Measurements from ENCODE around the gene TIMP2. TPM values are rescaled to one million over a fixed set of nuclear protein-coding genes. Genes with fewer than 3 reads are reported as not detected.

TIMP2 gene
- total and polyA plus RNA-seq, 2 of the 13 experiments (the other 11 are each of a cell fraction or from before 2014, with no cell fraction given) = 3.8 to 8.5 TPM

GRCh38 chr17:78832541-78832810 lies 92.7 kb downstream of the TIMP2 start (continued):
- TF ChIP-seq TEAD3 (CRISPR knock-in tag; optimal IDR thresholded peaks at IDR 0.05; ENCODE audit: borderline replicate concordance) = no peak
- no peak for TF ChIP-seq POGZ (CRISPR knock-in tag; IDR thresholded peaks at IDR 0.05)
- TF ChIP-seq THAP7 (CRISPR knock-in tag; IDR thresholded peaks at IDR 0.05) = no peak
- no peak for TF ChIP-seq CBFB (CRISPR knock-in tag; IDR thresholded peaks at IDR 0.05)
- TF ChIP-seq FOXO1 (CRISPR knock-in tag; IDR thresholded peaks at IDR 0.05) = no peak
- 0 out of 2 replicates have a peak, but pooled peaks have one; percentile 72 for TF ChIP-seq ZNF619 (CRISPR knock-in tag; IDR thresholded peaks at IDR 0.05)
- no peak for TF ChIP-seq ARID5B (CRISPR knock-in tag; IDR thresholded peaks at IDR 0.05)
- 0 out of 2 replicates have a peak, but pooled peaks have one; percentile 10 for TF ChIP-seq WIZ (CRISPR knock-in tag; IDR thresholded peaks at IDR 0.05)
- TF ChIP-seq NFKB2 (CRISPR knock-in tag; IDR thresholded peaks at IDR 0.05; ENCODE audit: borderline replicate concordance) = 0 out of 2 replicates have a peak, but pooled peaks have one; percentile 20
- no peak for TF ChIP-seq ZNF446 (CRISPR knock-in tag; IDR thresholded peaks at IDR 0.05)
- peak; percentile 8; the same call in 1 of the 2 replicates for TF ChIP-seq HOXA5 (CRISPR knock-in tag; IDR thresholded peaks at IDR 0.05)
- no peak for TF ChIP-seq ZBTB33 (CRISPR knock-in tag; IDR thresholded peaks at IDR 0.05)
- TF ChIP-seq ZNF790 (CRISPR knock-in tag; IDR thresholded peaks at IDR 0.05; ENCODE audit: borderline replicate concordance) = no peak
- no peak for TF ChIP-seq AFF4 (CRISPR knock-in tag; IDR thresholded peaks at IDR 0.05)
- no peak for TF ChIP-seq KDM5B (CRISPR knock-in tag; IDR thresholded peaks at IDR 0.05; ENCODE audit: borderline replicate concordance)
- TF ChIP-seq ZNF232 (CRISPR knock-in tag; IDR thresholded peaks at IDR 0.05; ENCODE audit: borderline replicate concordance) = 0 out of 2 replicates have a peak, but pooled peaks have one; percentile 28
- TF ChIP-seq HNF4A (CRISPR knock-in tag; IDR thresholded peaks at IDR 0.05) = no peak
- TF ChIP-seq ZNF138 (CRISPR knock-in tag; IDR thresholded peaks at IDR 0.05; ENCODE audit: low read depth) = no peak
- TF ChIP-seq ZNF274 (CRISPR knock-in tag; IDR thresholded peaks at IDR 0.05) = no peak
- TF ChIP-seq ZNF260 (CRISPR knock-in tag; IDR thresholded peaks at IDR 0.05; ENCODE audit: borderline replicate concordance, low read depth) = no peak
- no peak for TF ChIP-seq HOXA9 (CRISPR knock-in tag; IDR thresholded peaks at IDR 0.05; ENCODE audit: borderline replicate concordance)
- TF ChIP-seq ZFP1 (CRISPR knock-in tag; IDR thresholded peaks at IDR 0.05) = no peak
- TF ChIP-seq ZNF598 (CRISPR knock-in tag; IDR thresholded peaks at IDR 0.05; ENCODE audit: borderline replicate concordance) = no peak
